K562 (cell line): ENCODE results near the gene CLPSL2. TPM values are rescaled to one million over a fixed set of nuclear protein-coding genes. Genes with fewer than 3 reads are reported as not detected.

Source experiments
- ADNP ChIP-seq: fragments of 200-800 bp; sonication (Bioruptor generic); IDR thresholded peaks from 2 replicates; pipeline ENCODE4 v1.6.1; 2016; ENCODE audit warnings: missing genetic modification characterization, missing compliant biosample characterization
- BCL6 ChIP-seq: fragments of 250-450 bp; sonication (Bioruptor Pico); IDR thresholded peaks from 2 replicates; pipeline ENCODE4 v1.4.0; 2020
- BMI1 ChIP-seq: fragments of 150-350 bp; IDR thresholded peaks from 2 replicates; pipeline ENCODE4 v1.6.1; 2014; ENCODE audit warnings: low read length
- CREBBP ChIP-seq: IDR thresholded peaks from one replicate; pipeline ENCODE4 v1.6.1; 2012; ENCODE audit warnings: low read depth, mild to moderate bottlenecking, control low read depth, inconsistent platforms, low read length
- ETS2 ChIP-seq: IDR thresholded peaks from 2 replicates; pipeline ENCODE4 v1.6.1; 2016; ENCODE audit warnings: borderline replicate concordance, missing genetic modification characterization, mild to moderate bottlenecking, moderate library complexity, missing compliant biosample characterization; ENCODE audit not compliant: poor library complexity, severe bottlenecking
- ETV6 ChIP-seq, 3 experiments: fragments of 150-350 bp in 1 of 3; sonication (generic) in 1 of 3; formaldehyde crosslinking in 1 of 3; IDR thresholded peaks; 2 replicates each; pipeline versions ENCODE4 v1.6.1 to v1.8.0; 2014 to 2022; ENCODE audit warnings: borderline replicate concordance in 2 of 3, low read depth in 2 of 3, antibody characterized with exemption in 1 of 3, low read length in 1 of 3, mild to moderate bottlenecking in 1 of 3, missing genetic modification reagents in 1 of 3
- HNRNPH1 ChIP-seq: fragments of 200-400 bp; formaldehyde crosslinking; optimal IDR thresholded peaks from 2 replicates; pipeline ENCODE3; 2017; ENCODE audit warnings: low read depth, mild to moderate bottlenecking, low read length, moderate library complexity
- MLX ChIP-seq, 2 experiments: fragments of 450-650 bp in 1 of 2; sonication (generic) in 1 of 2; formaldehyde crosslinking; conservative IDR thresholded peaks; 2 replicates each; pipeline versions ENCODE4 v1.4.0 to v1.8.1; 2020 to 2022; ENCODE audit warnings: mild to moderate bottlenecking in 1 of 2, missing genetic modification reagents in 1 of 2
- MTA1 ChIP-seq: fragments of 450-650 bp; IDR thresholded peaks from 2 replicates; pipeline ENCODE4 v1.6.1; 2017; ENCODE audit warnings: borderline replicate concordance
- MYNN ChIP-seq, 2 experiments: sonication (generic); formaldehyde crosslinking in 1 of 2; IDR thresholded peaks; 2 replicates each; pipeline versions ENCODE4 v1.5.0 to v1.6.1; 2016 to 2020; ENCODE audit warnings: antibody characterized with exemption in 1 of 2, missing genetic modification reagents in 1 of 2
- NRF1 ChIP-seq, 2 experiments: fragments of 450-650 bp; IDR thresholded peaks in 1 of 2; conservative IDR thresholded peaks in 1 of 2; 2 replicates each; pipeline ENCODE4 v1.6.1; 2014; ENCODE audit warnings: mild to moderate bottlenecking in 2 of 2
- PTBP1 ChIP-seq: fragments of 200-400 bp; formaldehyde crosslinking; IDR thresholded peaks from 2 replicates; pipeline ENCODE4 v1.6.1; 2017; ENCODE audit warnings: low read depth, low read length
- SRSF9 ChIP-seq: fragments of 200-400 bp; formaldehyde crosslinking; IDR thresholded peaks from 2 replicates; pipeline ENCODE4 v1.6.1; 2017; ENCODE audit warnings: low read depth, low read length, borderline replicate concordance
- STAG1 ChIP-seq: sonication (generic); formaldehyde crosslinking; IDR thresholded peaks from 2 replicates; pipeline ENCODE4 v1.5.0; 2020; ENCODE audit warnings: missing genetic modification reagents, borderline replicate concordance
- TAF1 ChIP-seq: IDR thresholded peaks from 2 replicates; pipeline ENCODE4 v1.6.1; 2011; ENCODE audit warnings: mild to moderate bottlenecking, low read length, moderate library complexity; ENCODE audit not compliant: insufficient read depth, control insufficient read depth, severe bottlenecking; ENCODE audit errors: extremely low read depth
- XRCC5 ChIP-seq: fragments of 200-400 bp; formaldehyde crosslinking; IDR thresholded peaks from 2 replicates; pipeline ENCODE4 v1.6.1; 2017; ENCODE audit warnings: low read depth, mild to moderate bottlenecking, low read length
- ZBTB8A ChIP-seq: fragments of 450-650 bp; IDR thresholded peaks from 2 replicates; pipeline ENCODE4 v1.6.1; 2018; ENCODE audit warnings: mild to moderate bottlenecking, moderate library complexity; ENCODE audit not compliant: partially characterized antibody
- ZNF217 ChIP-seq: sonication (generic); formaldehyde crosslinking; IDR thresholded peaks from 2 replicates; pipeline ENCODE4 v1.8.0; 2022; ENCODE audit warnings: mild to moderate bottlenecking, missing genetic modification reagents
- ZNF57 ChIP-seq: fragments of 450-650 bp; formaldehyde crosslinking; IDR thresholded peaks from 2 replicates; pipeline ENCODE4 v1.4.0; 2020; ENCODE audit warnings: mild to moderate bottlenecking, moderate library complexity
- ZNF699 ChIP-seq: fragments of 250-450 bp; sonication (Bioruptor Pico); IDR thresholded peaks from 2 replicates; pipeline ENCODE4 v1.8.0; 2021; ENCODE audit warnings: mild to moderate bottlenecking, moderate library complexity; ENCODE audit not compliant: insufficient replicate concordance
- polyA plus RNA-seq, 8 experiments: library from polyadenylated mRNA; depleted of rRNA in 4 of 8; stranded (reverse) in 5 of 8; unstranded in 3 of 8; fragments of >200 nt; fragmentation: Nextera tagmentation in 2 of 8; fragmentation: Illumina TruSeq in 1 of 8; extraction: Ambion mirVana in 2 of 8; extraction: Trizol in 1 of 8; gene quantifications; 2 replicates each; pipeline versions ENCODE4 v1.2.1 to v1.2.3, GENCODE V29; 2011 to 2014; ENCODE audit warnings: inconsistent platforms in 1 of 8, missing spikeins in 1 of 8
- total RNA-seq, 7 experiments: library from RNA; depleted of rRNA in 6 of 7; stranded (reverse); fragments of >200 nt in 6 of 7; fragmentation: Illumina TruSeq in 2 of 7; extraction: Trizol in 2 of 7; gene quantifications; 2 replicates each; pipeline versions ENCODE4 v1.2.1 to v1.2.3, GENCODE V29; 2011 to 2021; ENCODE audit warnings: low replicate concordance in 1 of 7
- TF ChIP-seq, protein P1 (sequence below): fragments of 250-450 bp; sonication (Bioruptor Pico); IDR thresholded peaks from 2 replicates; pipeline ENCODE4 v1.4.0; 2020; ENCODE audit warnings: mild to moderate bottlenecking, moderate library complexity
- TF ChIP-seq, protein P2 (sequence below): fragments of 450-650 bp; IDR thresholded peaks from 2 replicates; pipeline ENCODE4 v1.7.1; 2018; ENCODE audit warnings: mild to moderate bottlenecking, low read depth; ENCODE audit not compliant: partially characterized antibody

The CLPSL2 gene
- total and polyA plus RNA-seq, 9 of the 15 experiments (the other 6 are each of a cell fraction or from before 2014, with no cell fraction given), result not detected

GRCh38 chr6:35727935-35728682, 48.3 kb upstream of the CLPSL2 start (continued):
- 0 out of 4 replicates have a peak, but pooled peaks of 1 of the 2 experiments have one; percentile 37 for TF ChIP-seq MLX (CRISPR knock-in tag; conservative IDR thresholded peaks at IDR 0.05)
- no peak for TF ChIP-seq ZNF699 (CRISPR knock-in tag)
- TF ChIP-seq XRCC5, result 0 out of 2 replicates have a peak, but pooled peaks have one; percentile 27
- TF ChIP-seq, protein P1, sequence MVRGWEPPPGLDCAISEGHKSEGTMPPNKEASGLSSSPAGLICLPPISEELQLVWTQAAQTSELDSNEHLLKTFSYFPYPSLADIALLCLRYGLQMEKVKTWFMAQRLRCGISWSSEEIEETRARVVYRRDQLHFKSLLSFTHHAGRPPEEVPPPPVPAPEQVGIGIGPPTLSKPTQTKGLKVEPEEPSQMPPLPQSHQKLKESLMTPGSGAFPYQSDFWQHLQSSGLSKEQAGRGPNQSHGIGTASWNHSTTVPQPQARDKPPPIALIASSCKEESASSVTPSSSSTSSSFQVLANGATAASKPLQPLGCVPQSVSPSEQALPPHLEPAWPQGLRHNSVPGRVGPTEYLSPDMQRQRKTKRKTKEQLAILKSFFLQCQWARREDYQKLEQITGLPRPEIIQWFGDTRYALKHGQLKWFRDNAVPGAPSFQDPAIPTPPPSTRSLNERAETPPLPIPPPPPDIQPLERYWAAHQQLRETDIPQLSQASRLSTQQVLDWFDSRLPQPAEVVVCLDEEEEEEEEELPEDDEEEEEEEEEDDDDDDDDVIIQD (CRISPR knock-in tag), result no peak
- TF ChIP-seq STAG1 (CRISPR knock-in tag), result no peak
- TF ChIP-seq MYNN (IDR thresholded peaks at IDR 0.05), result peak; percentile 93
- TF ChIP-seq MYNN (CRISPR knock-in tag; IDR thresholded peaks at IDR 0.05), result no peak
- peak; percentile 71 to 79 for TF ChIP-seq NRF1 (conservative IDR thresholded peaks at IDR 0.05 in 1 of 2, IDR thresholded peaks at IDR 0.05 in 1 of 2)
- no peak for TF ChIP-seq HNRNPH1
- TF ChIP-seq CREBBP, result no peak
- TF ChIP-seq ADNP (tag), result no peak
- no peak for TF ChIP-seq ZNF217 (CRISPR knock-in tag)
- TF ChIP-seq ZNF57, result no peak
- no peak for TF ChIP-seq PTBP1
- TF ChIP-seq BCL6, result no peak
- TF ChIP-seq MTA1, result peak; percentile 34; the same call in 1 of the 2 replicates
- no peak for TF ChIP-seq ETS2
- peak; percentile 58 for TF ChIP-seq TAF1
- TF ChIP-seq SRSF9, result no peak
- no peak for TF ChIP-seq ZBTB8A
- no peak for TF ChIP-seq BMI1
- TF ChIP-seq ETV6 (IDR thresholded peaks at IDR 0.05; ENCODE audit: borderline replicate concordance in 1 of 2, low read depth in 2 of 2, low read length in 1 of 2), result peak in 1 of 2 experiments; percentile 23; a peak in 1 of 4 replicates
- no peak for TF ChIP-seq ETV6 (CRISPR knock-in tag; IDR thresholded peaks at IDR 0.05; ENCODE audit: borderline replicate concordance)
- TF ChIP-seq, protein P2, sequence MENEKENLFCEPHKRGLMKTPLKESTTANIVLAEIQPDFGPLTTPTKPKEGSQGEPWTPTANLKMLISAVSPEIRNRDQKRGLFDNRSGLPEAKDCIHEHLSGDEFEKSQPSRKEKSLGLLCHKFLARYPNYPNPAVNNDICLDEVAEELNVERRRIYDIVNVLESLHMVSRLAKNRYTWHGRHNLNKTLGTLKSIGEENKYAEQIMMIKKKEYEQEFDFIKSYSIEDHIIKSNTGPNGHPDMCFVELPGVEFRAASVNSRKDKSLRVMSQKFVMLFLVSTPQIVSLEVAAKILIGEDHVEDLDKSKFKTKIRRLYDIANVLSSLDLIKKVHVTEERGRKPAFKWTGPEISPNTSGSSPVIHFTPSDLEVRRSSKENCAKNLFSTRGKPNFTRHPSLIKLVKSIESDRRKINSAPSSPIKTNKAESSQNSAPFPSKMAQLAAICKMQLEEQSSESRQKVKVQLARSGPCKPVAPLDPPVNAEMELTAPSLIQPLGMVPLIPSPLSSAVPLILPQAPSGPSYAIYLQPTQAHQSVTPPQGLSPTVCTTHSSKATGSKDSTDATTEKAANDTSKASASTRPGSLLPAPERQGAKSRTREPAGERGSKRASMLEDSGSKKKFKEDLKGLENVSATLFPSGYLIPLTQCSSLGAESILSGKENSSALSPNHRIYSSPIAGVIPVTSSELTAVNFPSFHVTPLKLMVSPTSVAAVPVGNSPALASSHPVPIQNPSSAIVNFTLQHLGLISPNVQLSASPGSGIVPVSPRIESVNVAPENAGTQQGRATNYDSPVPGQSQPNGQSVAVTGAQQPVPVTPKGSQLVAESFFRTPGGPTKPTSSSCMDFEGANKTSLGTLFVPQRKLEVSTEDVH, result peak; percentile 24
